Spleen (tissue), 7 donors: ENCODE results near the gene RANBP17.

Experiments
- CTCF ChIP-seq, 11 experiments: fragments of 200-600 bp in 7 of 11; fragments of 450-650 bp in 4 of 11; sonication (generic) in 4 of 11; IDR thresholded peaks in 8 of 11; conservative IDR thresholded peaks in 3 of 11; 1 replicate in 7 of 11; 2 replicates in 4 of 11; pipeline versions ENCODE4 v1.4.0 to v1.8.0; 2016 to 2021; ENCODE audit warnings: antibody characterized with exemption in 11 of 11, inconsistent platforms in 4 of 11, mild to moderate bottlenecking in 1 of 11
- POLR2A ChIP-seq, 3 donors: fragments of 450-650 bp; IDR thresholded peaks; one replicate each; pipeline ENCODE4 v1.5.1; 2017; ENCODE audit warnings: antibody characterized with exemption in 3 of 3, mild to moderate bottlenecking in 1 of 3
- POLR2AphosphoS5 ChIP-seq, 3 donors: sonication (generic); formaldehyde crosslinking; IDR thresholded peaks; one replicate each; pipeline ENCODE4 v1.5.1; 2017; ENCODE audit warnings: antibody characterized with exemption in 3 of 3
- donor health status: DM: no; HTN: no; CAD: no; lungs with moderate emphysema.
- donor health status: DM: no; HTN: no; CAD: no.
- donor health status: DM: no; HTN: no; CAD: no.

- TF ChIP-seq CTCF (IDR thresholded peaks at IDR 0.05 in 8 of 11, conservative IDR thresholded peaks at IDR 0.05 in 3 of 11) (no peak), POLR2A (IDR thresholded peaks at IDR 0.05) (no peak), POLR2AphosphoS5 (IDR thresholded peaks at IDR 0.05) (no peak)
Observed at GRCh38 chr5:170974461-170974860, 112.6 kb downstream of the RANBP17 start.
